Mucosa of rectum (tissue), 2 donors: ENCODE data around the gene NTN4.

Source experiments
- H3K27ac ChIP-seq, 2 donors: one replicate each; pipeline ENCODE4 v1.7.0; 2013; ENCODE audit warnings: inconsistent platforms in 2 of 2, low read depth in 2 of 2, low read length in 2 of 2
- H3K27me3 ChIP-seq, 2 donors: one replicate each; pipeline ENCODE4 v1.7.0; 2013; ENCODE audit warnings: low read length in 2 of 2; ENCODE audit not compliant: control insufficient read depth in 2 of 2, insufficient read depth in 2 of 2
- H3K36me3 ChIP-seq, 2 donors: one replicate each; pipeline ENCODE4 v1.7.0; 2013; ENCODE audit warnings: low read length in 2 of 2; ENCODE audit not compliant: control insufficient read depth in 2 of 2, insufficient read depth in 2 of 2
- H3K4me1 ChIP-seq, 2 donors: one replicate each; pipeline ENCODE4 v1.7.0; 2013; ENCODE audit warnings: low read length in 2 of 2, mild to moderate bottlenecking in 1 of 2; ENCODE audit not compliant: control insufficient read depth in 2 of 2, insufficient read depth in 2 of 2
- H3K4me3 ChIP-seq, 2 donors: one replicate each; pipeline ENCODE4 v1.7.0; 2013; ENCODE audit warnings: low read length in 2 of 2
- H3K9ac ChIP-seq, 2 donors: one replicate each; pipeline ENCODE4 v1.7.0; 2013; ENCODE audit warnings: low read length in 2 of 2, low read depth in 1 of 2, mild to moderate bottlenecking in 1 of 2
- H3K9me3 ChIP-seq, 2 donors: one replicate each; pipeline ENCODE4 v1.7.0; 2013; ENCODE audit warnings: low read length in 2 of 2; ENCODE audit not compliant: control insufficient read depth in 2 of 2
- donor health status: healthy.
- donor health status: Normal muscosa, but diverticular disease.

Gene NTN4

GRCh38 chr12:95790033-95790916 is at the start of gene NTN4:
Gene NTN4 (minus strand): TSS chr12:95790764. CDS start chr12:95790309, 455 bp downstream.
- Histone ChIP-seq H3K27ac (peak within 1 kb of the TSS; percentile 40 to 50), H3K27me3 (peaks cover 0 to 4% of the 10 kb centered on the region in 2 donors), H3K4me3 (peak within 1 kb of the TSS; percentile 75 to 83), H3K9ac (peak within 1 kb of the TSS; percentile 63 to 76), H3K4me1 (peaks cover 10 to 12% of the 10 kb centered on the region in 2 donors), H3K36me3 (no peaks in the 10 kb centered on the region), H3K9me3 (no peaks in the 10 kb centered on the region)

GRCh38 chr12:95838125-95838524 is 47.6 kb upstream of the NTN4 start:
- H3K36me3 ChIP-seq, result no peaks in the 10 kb centered on the region
- peak overlapping the region; percentile 16 to 42 for H3K4me3 ChIP-seq
- H3K9ac ChIP-seq, result no peak overlapping the region
- no peak overlapping the region for H3K27ac ChIP-seq
- peaks cover 11 to 16% of the 10 kb centered on the region in 2 donors for H3K4me1 ChIP-seq
- no peaks in the 10 kb centered on the region for H3K27me3 ChIP-seq
- H3K9me3 ChIP-seq, result no peaks in the 10 kb centered on the region

GRCh38 chr12:95837240-95838038 is 46.9 kb upstream of the NTN4 start:
- Histone ChIP-seq H3K9me3 (no peaks in the 10 kb centered on the region), H3K27me3 (no peaks in the 10 kb centered on the region), H3K4me1 (peaks cover 11 to 16% of the 10 kb centered on the region in 2 donors), H3K36me3 (no peaks in the 10 kb centered on the region), H3K4me3 (peak overlapping the region in 1 of 2 donors; percentile 16), H3K27ac (no peak overlapping the region), H3K9ac (no peak overlapping the region)

- no peaks in the 10 kb centered on the region for H3K27me3 ChIP-seq
- no peaks in the 10 kb centered on the region for H3K9me3 ChIP-seq
- no peaks in the 10 kb centered on the region for H3K36me3 ChIP-seq
- H3K4me1 ChIP-seq, result peaks cover 11 to 16% of the 10 kb centered on the region in 2 donors
- no peak overlapping the region for H3K4me3 ChIP-seq
- H3K9ac ChIP-seq, result no peak overlapping the region
- no peak overlapping the region for H3K27ac ChIP-seq
Observed at GRCh38 chr12:95836630-95837239, 46.2 kb upstream of the NTN4 start.

- H3K27me3 ChIP-seq, result no peaks in the 10 kb centered on the region
- H3K4me3 ChIP-seq, result no peak overlapping the region
- H3K9ac ChIP-seq, result no peak overlapping the region
- peaks cover 11 to 16% of the 10 kb centered on the region in 2 donors for H3K4me1 ChIP-seq
- no peaks in the 10 kb centered on the region for H3K9me3 ChIP-seq
- no peak overlapping the region for H3K27ac ChIP-seq
- H3K36me3 ChIP-seq, result no peaks in the 10 kb centered on the region
Observed at GRCh38 chr12:95836185-95836609, 45.6 kb upstream of the NTN4 start.

GRCh38 chr12:95834572-95834971 is 44.0 kb upstream of the NTN4 start:
- H3K36me3 ChIP-seq, result no peaks in the 10 kb centered on the region
- H3K4me3 ChIP-seq, result no peak overlapping the region
- H3K9me3 ChIP-seq, result no peaks in the 10 kb centered on the region
- peaks cover 11 to 16% of the 10 kb centered on the region in 2 donors for H3K4me1 ChIP-seq
- H3K27ac ChIP-seq, result no peak overlapping the region
- no peaks in the 10 kb centered on the region for H3K27me3 ChIP-seq
- H3K9ac ChIP-seq, result no peak overlapping the region

- H3K4me3 ChIP-seq, result no peak overlapping the region
- no peak overlapping the region for H3K9ac ChIP-seq
- H3K9me3 ChIP-seq, result no peaks in the 10 kb centered on the region
- no peak overlapping the region for H3K27ac ChIP-seq
- H3K4me1 ChIP-seq, result peaks cover 0 to 3% of the 10 kb centered on the region in 2 donors
- no peaks in the 10 kb centered on the region for H3K27me3 ChIP-seq
- no peaks in the 10 kb centered on the region for H3K36me3 ChIP-seq
Observed at GRCh38 chr12:95830335-95831089, 39.9 kb upstream of the NTN4 start.

GRCh38 chr12:95829395-95829794 is 38.8 kb upstream of the NTN4 start:
- peaks cover 0 to 3% of the 10 kb centered on the region in 2 donors for H3K4me1 ChIP-seq
- H3K9ac ChIP-seq, result no peak overlapping the region
- H3K4me3 ChIP-seq, result no peak overlapping the region
- H3K9me3 ChIP-seq, result no peaks in the 10 kb centered on the region
- H3K27ac ChIP-seq, result no peak overlapping the region
- no peaks in the 10 kb centered on the region for H3K27me3 ChIP-seq
- no peaks in the 10 kb centered on the region for H3K36me3 ChIP-seq

GRCh38 chr12:95820096-95820703 is 29.6 kb upstream of the NTN4 start:
- Histone ChIP-seq H3K27ac (no peak overlapping the region), H3K4me3 (no peak overlapping the region), H3K9ac (no peak overlapping the region), H3K36me3 (no peaks in the 10 kb centered on the region), H3K9me3 (no peaks in the 10 kb centered on the region), H3K4me1 (peaks cover 0 to 2% of the 10 kb centered on the region in 2 donors), H3K27me3 (no peaks in the 10 kb centered on the region)
